Neuronal stem cell (in vitro differentiated cells): ENCODE data around the gene CDH12.

Source experiments
- DNase-seq: peaks from one replicate; pipeline ENCODE4 v3.0.0-alpha.2; 2013; ENCODE audit warnings: low spot score
- H2AFZ ChIP-seq: one replicate; pipeline ENCODE4 v1.6.1; 2013; ENCODE audit warnings: mild to moderate bottlenecking, low read length, inconsistent platforms
- H2AK5ac ChIP-seq: 2 replicates; pipeline ENCODE4 v1.6.1; 2013; ENCODE audit warnings: low read depth, mild to moderate bottlenecking, inconsistent platforms, low read length, moderate library complexity, mixed read lengths
- H2BK120ac ChIP-seq: 2 replicates; pipeline ENCODE4 v1.6.1; 2013; ENCODE audit warnings: low read depth, mild to moderate bottlenecking, inconsistent platforms, low read length, moderate library complexity, mixed read lengths
- H2BK12ac ChIP-seq: one replicate; pipeline ENCODE4 v1.6.1; 2013; ENCODE audit warnings: low read length, inconsistent platforms
- H2BK15ac ChIP-seq: 2 replicates; pipeline ENCODE4 v1.6.1; 2013; ENCODE audit warnings: mild to moderate bottlenecking, low read length, inconsistent platforms, mixed read lengths
- H2BK5ac ChIP-seq: one replicate; pipeline ENCODE4 v1.6.1; 2013; ENCODE audit warnings: inconsistent platforms, mild to moderate bottlenecking, low read length, moderate library complexity
- H3K14ac ChIP-seq: one replicate; pipeline ENCODE4 v1.6.1; 2013; ENCODE audit warnings: low read length, inconsistent platforms
- H3K18ac ChIP-seq: 2 replicates; pipeline ENCODE4 v1.6.1; 2013; ENCODE audit warnings: low read length, inconsistent platforms
- H3K23ac ChIP-seq: 2 replicates; pipeline ENCODE4 v1.6.1; 2013; ENCODE audit warnings: low read depth, mild to moderate bottlenecking, mixed read lengths, low read length, inconsistent platforms; ENCODE audit not compliant: poor library complexity
- H3K27ac ChIP-seq: replicated peaks from 3 replicates; pipeline ENCODE4 v1.5.1; 2013; ENCODE audit warnings: low read length, inconsistent platforms
- H3K27me3 ChIP-seq, 3 experiments: 2 replicates each; pipeline ENCODE4 v1.6.1; 2013; ENCODE audit warnings: low read length in 3 of 3, mild to moderate bottlenecking in 2 of 3, inconsistent platforms in 1 of 3, low read depth in 1 of 3, mixed read lengths in 1 of 3, moderate library complexity in 1 of 3; ENCODE audit not compliant: control insufficient read depth in 3 of 3, insufficient read depth in 3 of 3
- H3K36me3 ChIP-seq, 2 donors: replicated peaks in 1 of 2; 2 replicates each; pipeline ENCODE4 v1.6.1; 2013; ENCODE audit warnings: low read length in 2 of 2; ENCODE audit not compliant: control insufficient read depth in 2 of 2, insufficient read depth in 2 of 2
- H3K4ac ChIP-seq: 2 replicates; pipeline ENCODE4 v1.6.1; 2013; ENCODE audit warnings: inconsistent platforms, mild to moderate bottlenecking, low read length, moderate library complexity
- H3K4me1 ChIP-seq, 2 donors: 1 replicate in 1 of 2; 2 replicates in 1 of 2; pipeline ENCODE4 v1.6.1; 2013; ENCODE audit warnings: low read length in 2 of 2, low read depth in 1 of 2; ENCODE audit not compliant: control insufficient read depth in 2 of 2, insufficient read depth in 1 of 2
- H3K4me2 ChIP-seq: one replicate; pipeline ENCODE4 v1.6.1; 2013; ENCODE audit warnings: mild to moderate bottlenecking, low read length, inconsistent platforms; ENCODE audit not compliant: insufficient read depth, poor library complexity, severe bottlenecking
- H3K4me3 ChIP-seq, 2 donors: 2 replicates each; pipeline ENCODE4 v1.5.1; 2013; ENCODE audit warnings: low read length in 2 of 2, mild to moderate bottlenecking in 2 of 2, inconsistent platforms in 1 of 2, moderate library complexity in 1 of 2
- H3K79me1 ChIP-seq: one replicate; pipeline ENCODE4 v1.6.1; 2013; ENCODE audit warnings: low read depth, mild to moderate bottlenecking, inconsistent platforms, low read length, moderate library complexity
- H3K9ac ChIP-seq: one replicate; pipeline ENCODE4 v1.6.1; 2013; ENCODE audit warnings: mild to moderate bottlenecking, low read depth, low read length, inconsistent platforms; ENCODE audit not compliant: poor library complexity
- H3K9me3 ChIP-seq, 2 donors: replicated peaks in 1 of 2; 2 replicates each; pipeline versions ENCODE3 to v1.6.1; 2013; ENCODE audit warnings: low read length in 2 of 2, mild to moderate bottlenecking in 2 of 2, inconsistent platforms in 1 of 2, low read depth in 1 of 2, mixed read lengths in 1 of 2, moderate library complexity in 1 of 2; ENCODE audit not compliant: control insufficient read depth in 2 of 2, insufficient read depth in 1 of 2
- H4K8ac ChIP-seq: one replicate; pipeline ENCODE4 v1.6.1; 2013; ENCODE audit warnings: low read depth, mild to moderate bottlenecking, inconsistent platforms, low read length, moderate library complexity
- H4K91ac ChIP-seq: one replicate; pipeline ENCODE4 v1.6.1; 2013; ENCODE audit warnings: low read length, low read depth, mild to moderate bottlenecking, inconsistent platforms; ENCODE audit not compliant: poor library complexity
- WGBS, 2 donors: extraction: QIAGEN DNeasy Blood & Tissue Kit; methylation state at CpG; one replicate each; pipeline ENCODE4 v1.1.7; 2013; ENCODE audit warnings: missing lambda C conversion rate in 2 of 2, mixed read lengths in 1 of 2; ENCODE audit not compliant: insufficient read length in 2 of 2, insufficient replicate concordance in 1 of 2; ENCODE audit errors: extremely low coverage in 2 of 2; 5-methylcytosine and 5-hydroxymethylcytosine counted together

CDH12 gene

DNA sequence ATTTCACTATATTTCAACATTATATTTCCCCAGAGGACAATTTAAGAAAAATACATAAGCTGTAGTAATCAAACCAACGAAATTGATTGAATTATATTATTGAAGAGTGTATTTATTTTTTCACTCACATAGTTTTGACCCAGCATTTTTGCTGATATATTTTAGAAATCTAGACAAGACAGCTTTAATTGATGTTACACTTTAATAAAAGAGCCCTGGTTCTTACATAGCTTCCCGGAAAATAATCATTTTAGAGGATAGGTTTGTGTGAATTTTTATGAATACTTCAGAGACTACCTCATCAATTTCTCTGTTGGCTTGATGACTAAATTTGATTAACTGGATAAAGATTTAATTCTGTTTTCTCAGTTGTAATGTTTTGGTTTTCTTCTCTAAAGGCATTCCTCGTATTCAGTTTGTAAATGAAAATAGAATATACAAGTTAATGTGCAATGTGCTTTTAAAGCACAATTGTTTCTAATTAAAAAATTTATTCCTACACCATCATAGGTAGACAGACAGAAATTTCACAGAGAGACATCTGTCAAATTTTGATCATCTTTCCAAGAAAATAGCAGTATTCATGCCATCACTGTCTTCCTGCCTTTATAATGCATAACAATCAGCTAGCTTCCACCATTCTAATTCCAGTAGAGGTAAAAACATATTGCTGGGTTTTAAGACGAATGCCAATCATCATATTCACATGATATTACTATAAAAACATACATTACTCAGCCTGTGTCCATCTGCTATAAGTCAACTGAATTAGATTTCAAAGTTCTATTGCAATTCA, 441.4 kb downstream of the CDH12 start:
- Histone ChIP-seq H3K36me3 (no peaks in the 10 kb centered on the region), H3K9me3 (no peaks in the 10 kb centered on the region), H3K4me1 (no peaks in the 10 kb centered on the region), H3K27ac (no peak overlapping the region), H3K4me2 (no peak overlapping the region), H2BK5ac (no peak overlapping the region), H3K18ac (no peak overlapping the region), H4K91ac (no peak overlapping the region), H2BK15ac (no peak overlapping the region), H2AK5ac (no peak overlapping the region), H3K4me3 (no peak overlapping the region), H4K8ac (no peak overlapping the region), H3K23ac (no peak overlapping the region), H3K9ac (no peak overlapping the region), H2BK120ac (no peak overlapping the region), H2BK12ac (no peak overlapping the region), H2AFZ (no peak overlapping the region), H3K79me1 (no peaks in the 10 kb centered on the region), H3K4ac (no peak overlapping the region), H3K14ac (no peak overlapping the region), H3K27me3 (no peaks in the 10 kb centered on the region)
- DNase-seq = no peak
- no CpG with 5 or more reads among the region's 4 CpGs for WGBS, 2 donors

DNA sequence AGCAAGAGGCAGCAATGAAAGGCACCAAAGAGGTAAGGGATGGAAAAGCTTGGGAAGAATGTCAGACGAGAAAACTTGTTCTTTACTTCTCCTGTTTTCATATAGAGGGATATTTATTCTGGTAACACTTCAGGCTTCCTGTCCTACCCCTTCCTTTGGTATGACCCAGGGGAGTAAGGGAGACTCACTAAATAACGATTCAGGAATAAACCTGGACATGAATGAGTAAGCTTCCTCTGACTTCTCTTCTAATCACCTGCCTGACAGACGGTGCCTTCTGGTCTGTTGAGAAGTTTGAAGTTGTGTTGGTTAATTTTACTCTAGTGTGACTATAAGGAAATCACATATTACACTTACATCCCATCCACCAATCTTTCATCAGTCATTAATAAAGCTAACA, 461.2 kb downstream of the CDH12 start:
- no peak overlapping the region for H2BK15ac ChIP-seq
- no peak overlapping the region for H3K14ac ChIP-seq
- H3K79me1 ChIP-seq = no peaks in the 10 kb centered on the region
- H2BK12ac ChIP-seq = no peak overlapping the region
- DNase-seq = no peak
- H3K9ac ChIP-seq = no peak overlapping the region
- no peak overlapping the region for H4K8ac ChIP-seq
- no CpG with 5 or more reads among the region's 3 CpGs for WGBS, 2 donors
- no peak overlapping the region for H3K18ac ChIP-seq
- H3K36me3 ChIP-seq = no peaks in the 10 kb centered on the region
- H2AFZ ChIP-seq = peak overlapping the region; percentile 15
- H2BK120ac ChIP-seq = no peak overlapping the region
- peaks cover 2 to 3% of the 10 kb centered on the region in 2 donors for H3K4me1 ChIP-seq
- H2BK5ac ChIP-seq = no peak overlapping the region
- H3K4me2 ChIP-seq = no peak overlapping the region
- H3K9me3 ChIP-seq = no peaks in the 10 kb centered on the region
- H3K4me3 ChIP-seq = no peak overlapping the region
- no peak overlapping the region for H3K4ac ChIP-seq
- H3K27me3 ChIP-seq = no peaks in the 10 kb centered on the region
- H3K27ac ChIP-seq = no peak overlapping the region
- no peak overlapping the region for H4K91ac ChIP-seq
- H2AK5ac ChIP-seq = no peak overlapping the region
- no peak overlapping the region for H3K23ac ChIP-seq

DNA sequence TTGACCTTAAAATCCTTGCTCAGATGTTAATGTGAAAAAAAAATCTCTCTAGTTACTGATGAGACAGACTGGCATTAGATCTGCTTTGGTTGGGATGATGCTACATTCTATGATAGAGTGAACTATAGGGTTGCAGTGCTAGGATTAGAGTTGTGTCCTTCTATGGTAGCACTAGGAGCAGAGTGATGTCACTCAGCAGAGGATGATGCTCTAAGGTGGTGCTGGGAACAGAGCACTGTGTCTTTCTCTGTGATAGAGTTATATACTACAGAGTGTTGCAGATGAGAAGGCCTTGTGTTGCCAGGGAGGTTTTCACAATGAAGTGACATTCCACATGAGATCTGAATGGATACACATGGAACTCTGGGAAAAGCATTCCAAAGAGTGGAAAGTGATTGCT, 462.3 kb downstream of the CDH12 start:
- peak overlapping the region; percentile 55 for H2AFZ ChIP-seq
- H3K79me1 ChIP-seq = no peaks in the 10 kb centered on the region
- no peaks in the 10 kb centered on the region for H3K9me3 ChIP-seq
- H2BK5ac ChIP-seq = no peak overlapping the region
- H4K91ac ChIP-seq = no peak overlapping the region
- no peak overlapping the region for H3K27ac ChIP-seq
- no peak overlapping the region for H3K23ac ChIP-seq
- H3K18ac ChIP-seq = no peak overlapping the region
- no peak overlapping the region for H2BK120ac ChIP-seq
- H3K4ac ChIP-seq = no peak overlapping the region
- no peak overlapping the region for H3K9ac ChIP-seq
- H2AK5ac ChIP-seq = no peak overlapping the region
- H3K27me3 ChIP-seq = no peaks in the 10 kb centered on the region
- peaks cover 2 to 3% of the 10 kb centered on the region in 2 donors for H3K4me1 ChIP-seq
- H3K36me3 ChIP-seq = no peaks in the 10 kb centered on the region
- no peak overlapping the region for H3K4me3 ChIP-seq
- H3K4me2 ChIP-seq = no peak overlapping the region
- H2BK12ac ChIP-seq = no peak overlapping the region
- no peak overlapping the region for H2BK15ac ChIP-seq
- no peak for DNase-seq
- H4K8ac ChIP-seq = no peak overlapping the region
- H3K14ac ChIP-seq = no peak overlapping the region

DNA sequence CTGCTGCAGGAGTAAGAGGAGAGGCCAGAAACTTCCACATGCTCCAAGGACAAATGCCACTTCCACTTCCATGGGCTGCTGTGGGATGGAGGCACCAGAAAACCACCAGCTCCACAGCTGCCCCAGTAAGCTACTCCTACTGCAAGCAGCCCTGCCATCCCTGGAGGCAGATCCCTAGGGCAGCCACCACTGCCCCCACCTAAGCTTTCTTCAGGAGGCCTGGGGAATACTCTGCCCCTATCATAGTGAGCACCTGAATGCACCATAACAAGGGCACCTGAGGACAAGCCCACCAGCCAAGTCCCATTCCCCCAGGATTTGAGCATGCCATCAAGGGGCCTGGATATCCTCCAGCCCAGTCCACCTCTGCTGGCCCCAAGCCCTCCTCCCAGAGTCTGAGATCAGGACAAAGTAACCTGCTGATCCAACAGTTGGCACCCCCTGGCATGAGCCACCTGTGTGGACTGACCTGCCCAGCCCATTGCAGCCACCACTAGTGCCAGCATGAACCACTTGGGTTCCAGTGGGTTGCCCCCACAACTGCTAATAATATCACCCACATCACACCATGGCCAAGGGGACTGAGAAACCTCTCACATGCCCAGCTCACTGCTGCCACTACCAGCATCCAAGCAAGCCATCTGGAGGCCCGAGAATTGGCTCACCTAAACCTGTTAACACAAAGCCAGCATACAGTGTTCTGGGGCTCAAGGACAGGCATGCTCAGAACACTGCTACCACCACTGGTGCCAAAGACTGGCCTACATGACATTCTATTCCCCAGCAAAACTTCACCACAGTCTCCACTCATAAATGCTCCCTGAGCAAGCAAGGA, 480.1 kb downstream of the CDH12 start:
- Histone ChIP-seq H3K9me3 (no peaks in the 10 kb centered on the region), H2AK5ac (peak overlapping the region; percentile 17), H3K27ac (no peak overlapping the region), H2AFZ (peak overlapping the region; percentile 69), H3K23ac (no peak overlapping the region), H3K14ac (no peak overlapping the region), H4K8ac (no peak overlapping the region), H3K4me2 (no peak overlapping the region), H3K4ac (no peak overlapping the region), H2BK12ac (no peak overlapping the region), H2BK15ac (no peak overlapping the region), H3K4me3 (no peak overlapping the region), H2BK5ac (no peak overlapping the region), H2BK120ac (no peak overlapping the region), H3K36me3 (no peaks in the 10 kb centered on the region), H3K18ac (no peak overlapping the region), H3K79me1 (no peaks in the 10 kb centered on the region), H4K91ac (no peak overlapping the region), H3K27me3 (no peaks in the 10 kb centered on the region), H3K4me1 (no peaks in the 10 kb centered on the region), H3K9ac (no peak overlapping the region)
- no peak for DNase-seq
- no CpG with 5 or more reads among the region's 1 CpG for WGBS, 2 donors
